SK-N-SH (cell line): ENCODE measurements around the gene NRL. TPM values are rescaled to one million over a fixed set of nuclear protein-coding genes. Genes with fewer than 3 reads are reported as not detected.

ENCODE experiments used
- CTCF ChIA-PET: fragments of 300-600, 350-600 bp; formaldehyde crosslinking; extraction: SDS; loops from one replicate; lab custom pipeline; 2021; lab: Yijun Ruan, JAX
- POLR2A ChIA-PET: fragments of 350-600 bp; sonication (Branson Sonifier 250); formaldehyde crosslinking; extraction: SDS; loops from one replicate; lab custom pipeline; 2020; ENCODE audit warnings: antibody characterized with exemption, inconsistent platforms; lab: Yijun Ruan, JAX
- DNase-seq: peaks from one replicate; pipeline ENCODE4 v3.0.0; 2012
- H2AFZ ChIP-seq: fragments of 200-600 bp; sonication (generic); 2 replicates; pipeline ENCODE4 v1.8.1; 2016; ENCODE audit warnings: antibody characterized with exemption, mild to moderate bottlenecking, low read depth
- H3F3A ChIP-seq: fragments of 200-600 bp; sonication (generic); replicated peaks from 2 replicates; pipeline ENCODE3; 2016; ENCODE audit warnings: antibody characterized with exemption, mild to moderate bottlenecking; ENCODE audit not compliant: insufficient read depth
- H3K27ac ChIP-seq, 2 experiments: fragments of 200-500 bp in 1 of 2; fragments of 200-600 bp in 1 of 2; sonication (Bioruptor generic) in 1 of 2; sonication (generic), shearing (Covaris generic) in 1 of 2; 2 replicates each; pipeline versions ENCODE4 v1.5.1 to v1.6.1; 2014 to 2016; ENCODE audit warnings: low read depth in 2 of 2, inconsistent platforms in 1 of 2, low read length in 1 of 2, mild to moderate bottlenecking in 1 of 2, mixed read lengths in 1 of 2
- H3K27me3 ChIP-seq: fragments of 200-600 bp; sonication (generic), shearing (Covaris generic); 2 replicates; pipeline ENCODE4 v1.6.1; 2016; ENCODE audit warnings: mixed run types; ENCODE audit not compliant: insufficient read depth
- H3K36me3 ChIP-seq, 2 experiments: fragments of 200-500 bp in 1 of 2; fragments of 200-600 bp in 1 of 2; sonication (Bioruptor generic) in 1 of 2; sonication (generic) in 1 of 2; replicated peaks in 1 of 2; 2 replicates each; pipeline versions ENCODE3 to v1.5.1; 2014 to 2016; ENCODE audit warnings: low read length in 1 of 2, mild to moderate bottlenecking in 1 of 2; ENCODE audit not compliant: insufficient read depth in 2 of 2, control insufficient read depth in 1 of 2
- H3K4me1 ChIP-seq, 2 experiments: fragments of 200-500 bp in 1 of 2; fragments of 200-600 bp in 1 of 2; sonication (Bioruptor generic) in 1 of 2; sonication (generic), shearing (Covaris generic) in 1 of 2; 2 replicates each; pipeline versions ENCODE4 v1.5.1 to v1.6.1; 2014 to 2016; ENCODE audit warnings: low read depth in 1 of 2, low read length in 1 of 2, mixed run types in 1 of 2; ENCODE audit not compliant: insufficient read depth in 2 of 2, control insufficient read depth in 1 of 2
- H3K4me2 ChIP-seq: fragments of 200-600 bp; sonication (generic), shearing (Covaris generic); 2 replicates; pipeline ENCODE4 v1.6.1; 2017; ENCODE audit warnings: mixed run types
- H3K4me3 ChIP-seq, 2 experiments: fragments of 200-500 bp in 1 of 2; fragments of 200-600 bp in 1 of 2; sonication (Bioruptor generic) in 1 of 2; sonication (generic), shearing (Covaris generic) in 1 of 2; 2 replicates each; pipeline versions ENCODE4 v1.5.1 to v1.8.1; 2014 to 2016; ENCODE audit warnings: low read depth in 2 of 2, inconsistent platforms in 1 of 2, low read length in 1 of 2, mild to moderate bottlenecking in 1 of 2, mixed read lengths in 1 of 2, moderate library complexity in 1 of 2
- H3K79me2 ChIP-seq: fragments of 200-600 bp; sonication (generic); 2 replicates; pipeline ENCODE4 v1.8.1; 2017; ENCODE audit warnings: mild to moderate bottlenecking; ENCODE audit not compliant: insufficient read depth
- H3K9ac ChIP-seq: fragments of 200-600 bp; sonication (generic); 2 replicates; pipeline ENCODE4 v1.6.1; 2017; ENCODE audit warnings: mixed run types
- H3K9me2 ChIP-seq: fragments of 200-600 bp; sonication (generic); 2 replicates; pipeline ENCODE4 v1.6.1; 2017; ENCODE audit warnings: mixed run types
- H3K9me3 ChIP-seq: fragments of 200-600 bp; sonication (generic); 2 replicates; pipeline ENCODE4 v1.6.1; 2017; ENCODE audit warnings: mixed run types, mild to moderate bottlenecking, moderate library complexity
- H4K20me1 ChIP-seq: fragments of 200-600 bp; sonication (generic); 2 replicates; pipeline ENCODE4 v1.6.1; 2017; ENCODE audit warnings: mild to moderate bottlenecking, mixed run types; ENCODE audit not compliant: insufficient read depth
- CHD2 ChIP-seq: fragments of 150-350 bp; IDR thresholded peaks from 2 replicates; pipeline ENCODE4 v1.6.1; 2018; ENCODE audit warnings: low read length; ENCODE audit not compliant: partially characterized antibody
- ELF1 ChIP-seq: IDR thresholded peaks from 2 replicates; pipeline ENCODE4 v1.4.0; 2012
- EP300 ChIP-seq, 2 experiments: IDR thresholded peaks; 2 replicates each; pipeline versions ENCODE4 v1.4.0 to v1.6.1; 2012; ENCODE audit warnings: borderline replicate concordance in 1 of 2, low read depth in 1 of 2, low read length in 1 of 2
- EZH2phosphoT487 ChIP-seq: fragments of 200-600 bp; sonication (generic); IDR thresholded peaks from 2 replicates; pipeline ENCODE4 v1.6.1; 2017; ENCODE audit warnings: low read depth, mixed run types, mild to moderate bottlenecking, antibody characterized with exemption, moderate library complexity, borderline replicate concordance
- FOXM1 ChIP-seq: IDR thresholded peaks from 2 replicates; pipeline ENCODE4 v1.4.0; 2012; ENCODE audit warnings: low read depth, mild to moderate bottlenecking
- GATA2 ChIP-seq: sonication (generic); formaldehyde crosslinking; IDR thresholded peaks from 2 replicates; pipeline ENCODE4 v1.5.0; 2020; ENCODE audit warnings: mild to moderate bottlenecking, missing genetic modification reagents
- IRF3 ChIP-seq: fragments of 150-350 bp; IDR thresholded peaks from 2 replicates; pipeline ENCODE4 v1.6.1; 2016; ENCODE audit warnings: mild to moderate bottlenecking, low read depth, low read length
- JUND ChIP-seq: IDR thresholded peaks from 2 replicates; pipeline ENCODE4 v1.4.0; 2012
- NFIC ChIP-seq: IDR thresholded peaks from 2 replicates; pipeline ENCODE4 v1.4.0; 2012; ENCODE audit warnings: borderline replicate concordance
- PBX3 ChIP-seq: IDR thresholded peaks from 2 replicates; pipeline ENCODE4; 2012
- SIN3A ChIP-seq: IDR thresholded peaks from 2 replicates; pipeline ENCODE4 v1.6.1; 2012; ENCODE audit warnings: low read depth, mild to moderate bottlenecking, low read length, moderate library complexity, borderline replicate concordance
- TCF12 ChIP-seq: IDR thresholded peaks from 2 replicates; pipeline ENCODE4 v1.4.0; 2012
- USF1 ChIP-seq: IDR thresholded peaks from 2 replicates; pipeline ENCODE4 v1.4.0; 2012; ENCODE audit warnings: low read depth, borderline replicate concordance
- YY1 ChIP-seq: IDR thresholded peaks from 2 replicates; pipeline ENCODE4 v1.4.0; 2012; ENCODE audit warnings: low read depth, mild to moderate bottlenecking
- WGBS: methylation state at CpG from one replicate; pipeline ENCODE4 v1.1.6; 2017; ENCODE audit warnings: low lambda C conversion rate; 5-methylcytosine and 5-hydroxymethylcytosine counted together
- polyA plus RNA-seq, 3 experiments: library from polyadenylated mRNA; depleted of rRNA; stranded (reverse); fragments of >200 nt; gene quantifications; 2 replicates each; pipeline ENCODE4 v1.2.3, GENCODE V29; 2012

NRL gene
- polyA plus RNA-seq, 1 of the 3 experiments (the other 2 are of a cell fraction) = 0.76 TPM

GRCh38 chr14:24150993-24151392, 36.2 kb upstream of the NRL start (continued):
- TF ChIP-seq YY1 = no peak
- TF ChIP-seq, all 33 proteins: peak for 0

- Histone ChIP-seq H3K4me1 (peaks cover 9 to 16% of the 10 kb centered on the region in 2 experiments), H3F3A (peaks cover 5% of the 10 kb centered on the region), H3K36me3 (peaks cover 37 to 44% of the 10 kb centered on the region in 2 experiments), H3K27ac (no peak overlapping the region), H3K27me3 (no peaks in the 10 kb centered on the region), H3K4me3 (no peak overlapping the region), H4K20me1 (peaks cover 10% of the 10 kb centered on the region; the same call in 1 of the 2 replicates), H3K9ac (no peak overlapping the region), H3K9me3 (no peaks in the 10 kb centered on the region), H3K79me2 (peaks cover 36% of the 10 kb centered on the region), H2AFZ (no peak overlapping the region), H3K4me2 (no peak overlapping the region), H3K9me2 (no peaks in the 10 kb centered on the region)
- TF ChIP-seq ELF1 = no peak
- no peak for TF ChIP-seq EP300 (IDR thresholded peaks at IDR 0.05; ENCODE audit: borderline replicate concordance in 1 of 2, low read depth in 1 of 2, low read length in 1 of 2)
- no peak for TF ChIP-seq IRF3
- no peak for TF ChIP-seq EZH2phosphoT487
- no peak for TF ChIP-seq SIN3A
- TF ChIP-seq CHD2 = no peak
- no peak for TF ChIP-seq JUND
- TF ChIP-seq USF1 = no peak
- no peak for TF ChIP-seq GATA2
- no peak for TF ChIP-seq NFIC
- no peak for TF ChIP-seq FOXM1
- TF ChIP-seq PBX3 = no peak
- no peak for TF ChIP-seq TCF12
- 98% methylated on average over 6 of the region's 9 CpGs for WGBS
- ChIA-PET POLR2A (interaction anchor here (1.1 to 2.4 kb wide), 2 partner anchors 9 to 11 kb away, joined by 3 to 10 read pairs; partner anchors contain the start of gene IRF9), CTCF (interaction anchor here (0.8 to 3.4 kb wide), 4 partner anchors 10 to 19 kb away, joined by 3 to 29 read pairs (median 4); partner anchors contain the start of genes FITM1 and IRF9)
- no peak for DNase-seq
These were observed 35.8 kb upstream of the NRL start for GRCh38 chr14:24150567-24150966.
